C4-2B (cell line): ENCODE results near the gene BATF.

Experiments used
- ZFX ChIP-seq: fragments of 450-650 bp; IDR thresholded peaks from 2 replicates; pipeline ENCODE4 v1.6.1; 2017
- TF ChIP-seq, protein P1 (sequence below): fragments of 450-650 bp; conservative IDR thresholded peaks from 2 replicates; pipeline ENCODE4 v1.5.1; 2017; ENCODE audit warnings: mild to moderate bottlenecking

DNA sequence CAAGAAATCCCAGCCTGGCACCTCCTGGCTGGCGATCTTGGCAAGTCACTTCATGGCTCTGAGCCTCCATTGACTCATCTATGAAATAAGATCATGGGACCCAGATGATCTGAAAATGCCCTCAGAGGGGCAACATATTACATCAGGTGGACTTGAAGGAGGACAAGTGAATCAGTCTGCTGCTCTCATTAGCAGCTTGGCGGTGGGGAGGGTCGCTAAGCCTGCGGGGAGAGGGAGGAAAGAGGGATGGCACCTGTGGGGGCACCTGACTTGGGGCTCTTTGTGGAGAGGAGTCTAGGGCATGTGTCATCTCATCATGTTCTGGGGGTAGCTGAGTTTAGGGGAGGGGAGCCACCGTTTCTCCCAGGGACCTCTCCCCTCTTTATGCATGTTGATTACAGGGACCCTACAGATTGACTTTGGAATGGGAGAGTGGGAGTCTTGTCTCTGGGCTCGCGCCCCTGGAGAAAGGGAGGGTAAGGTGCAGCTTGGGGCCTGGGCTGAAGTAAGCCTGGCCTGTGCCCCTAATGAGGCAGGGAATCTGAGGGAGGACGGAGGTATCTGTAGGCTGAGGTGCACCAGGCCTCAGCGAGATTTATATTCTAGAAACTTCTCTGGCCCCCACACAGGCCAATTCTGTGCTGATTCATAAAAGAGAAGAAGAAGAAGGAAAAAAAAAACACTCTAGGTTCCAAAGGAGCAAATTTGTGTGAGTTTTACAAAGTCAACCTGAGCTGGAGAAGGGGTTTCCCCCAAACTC, 29.3 kb upstream of the BATF start:
- TF ChIP-seq, protein P1, sequence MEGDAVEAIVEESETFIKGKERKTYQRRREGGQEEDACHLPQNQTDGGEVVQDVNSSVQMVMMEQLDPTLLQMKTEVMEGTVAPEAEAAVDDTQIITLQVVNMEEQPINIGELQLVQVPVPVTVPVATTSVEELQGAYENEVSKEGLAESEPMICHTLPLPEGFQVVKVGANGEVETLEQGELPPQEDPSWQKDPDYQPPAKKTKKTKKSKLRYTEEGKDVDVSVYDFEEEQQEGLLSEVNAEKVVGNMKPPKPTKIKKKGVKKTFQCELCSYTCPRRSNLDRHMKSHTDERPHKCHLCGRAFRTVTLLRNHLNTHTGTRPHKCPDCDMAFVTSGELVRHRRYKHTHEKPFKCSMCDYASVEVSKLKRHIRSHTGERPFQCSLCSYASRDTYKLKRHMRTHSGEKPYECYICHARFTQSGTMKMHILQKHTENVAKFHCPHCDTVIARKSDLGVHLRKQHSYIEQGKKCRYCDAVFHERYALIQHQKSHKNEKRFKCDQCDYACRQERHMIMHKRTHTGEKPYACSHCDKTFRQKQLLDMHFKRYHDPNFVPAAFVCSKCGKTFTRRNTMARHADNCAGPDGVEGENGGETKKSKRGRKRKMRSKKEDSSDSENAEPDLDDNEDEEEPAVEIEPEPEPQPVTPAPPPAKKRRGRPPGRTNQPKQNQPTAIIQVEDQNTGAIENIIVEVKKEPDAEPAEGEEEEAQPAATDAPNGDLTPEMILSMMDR, result no peak
- no peak for TF ChIP-seq ZFX
